HEK293T (cell line): ENCODE data around the gene HAL.

Experiments
- CTCF ChIA-PET: fragments of 350-600 bp; formaldehyde crosslinking; extraction: SDS; loops from one replicate; lab custom pipeline; 2021; ENCODE audit warnings: antibody characterized with exemption, inconsistent platforms; lab: Yijun Ruan, JAX
- POLR2A ChIA-PET: fragments of 350-600 bp; formaldehyde crosslinking; extraction: SDS; loops from one replicate; lab custom pipeline; 2020; ENCODE audit warnings: antibody characterized with exemption, inconsistent platforms; lab: Yijun Ruan, JAX
- DNase-seq: peaks from one replicate; pipeline ENCODE4 v3.0.0; 2012; ENCODE audit warnings: mixed read lengths; ENCODE audit errors: extremely low spot score
- ARNT ChIP-seq: fragments of 450-650 bp; IDR thresholded peaks from 2 replicates; pipeline ENCODE4 v1.6.1; 2017; ENCODE audit warnings: mild to moderate bottlenecking
- BHLHE40 ChIP-seq: fragments of 450-650 bp; IDR thresholded peaks from 2 replicates; pipeline ENCODE4 v1.6.1; 2016; ENCODE audit warnings: mild to moderate bottlenecking, moderate library complexity, borderline replicate concordance
- CTBP1 ChIP-seq: fragments of 450-650 bp; IDR thresholded peaks from 2 replicates; pipeline ENCODE4 v1.6.1; 2016; ENCODE audit warnings: borderline replicate concordance
- ELF4 ChIP-seq: fragments of 450-650 bp; IDR thresholded peaks from 2 replicates; pipeline ENCODE4 v1.6.1; 2017; ENCODE audit warnings: antibody characterized with exemption
- FOXA1 ChIP-seq: fragments of 450-650 bp; IDR thresholded peaks from 2 replicates; pipeline ENCODE4 v1.6.1; 2016; ENCODE audit warnings: mild to moderate bottlenecking
- FOXK2 ChIP-seq: fragments of 450-650 bp; IDR thresholded peaks from 2 replicates; pipeline ENCODE4 v1.6.1; 2016; ENCODE audit warnings: mild to moderate bottlenecking
- FOXM1 ChIP-seq: fragments of 450-650 bp; IDR thresholded peaks from 2 replicates; pipeline ENCODE4 v1.6.1; 2017; ENCODE audit warnings: mild to moderate bottlenecking, borderline replicate concordance
- HDGF ChIP-seq: fragments of 450-650 bp; IDR thresholded peaks from 2 replicates; pipeline ENCODE4 v1.6.1; 2017; ENCODE audit warnings: antibody characterized with exemption, borderline replicate concordance
- L3MBTL2 ChIP-seq: fragments of 450-650 bp; conservative IDR thresholded peaks from 2 replicates; pipeline ENCODE4 v1.6.1; 2016; ENCODE audit warnings: mild to moderate bottlenecking
- LEF1 ChIP-seq: fragments of 450-650 bp; IDR thresholded peaks from 2 replicates; pipeline ENCODE4 v1.6.1; 2017; ENCODE audit warnings: mild to moderate bottlenecking, borderline replicate concordance
- NFRKB ChIP-seq: fragments of 450-650 bp; IDR thresholded peaks from 2 replicates; pipeline ENCODE4 v1.6.1; 2016; ENCODE audit warnings: mild to moderate bottlenecking, moderate library complexity
- SP1 ChIP-seq: fragments of 450-650 bp; IDR thresholded peaks from 2 replicates; pipeline ENCODE4 v1.6.1; 2017
- SUZ12 ChIP-seq: fragments of 450-650 bp; IDR thresholded peaks from 2 replicates; pipeline ENCODE4 v1.6.1; 2016; ENCODE audit warnings: mild to moderate bottlenecking
- TARDBP ChIP-seq: fragments of 450-650 bp; IDR thresholded peaks from 2 replicates; pipeline ENCODE4 v1.6.1; 2016
- ZNF384 ChIP-seq: fragments of 450-650 bp; IDR thresholded peaks from 2 replicates; pipeline ENCODE4 v1.6.1; 2016
- TF ChIP-seq, protein P1 (sequence below): fragments of 450-650 bp; IDR thresholded peaks from 2 replicates; pipeline ENCODE4 v1.6.1; 2016

Gene HAL, protein sequence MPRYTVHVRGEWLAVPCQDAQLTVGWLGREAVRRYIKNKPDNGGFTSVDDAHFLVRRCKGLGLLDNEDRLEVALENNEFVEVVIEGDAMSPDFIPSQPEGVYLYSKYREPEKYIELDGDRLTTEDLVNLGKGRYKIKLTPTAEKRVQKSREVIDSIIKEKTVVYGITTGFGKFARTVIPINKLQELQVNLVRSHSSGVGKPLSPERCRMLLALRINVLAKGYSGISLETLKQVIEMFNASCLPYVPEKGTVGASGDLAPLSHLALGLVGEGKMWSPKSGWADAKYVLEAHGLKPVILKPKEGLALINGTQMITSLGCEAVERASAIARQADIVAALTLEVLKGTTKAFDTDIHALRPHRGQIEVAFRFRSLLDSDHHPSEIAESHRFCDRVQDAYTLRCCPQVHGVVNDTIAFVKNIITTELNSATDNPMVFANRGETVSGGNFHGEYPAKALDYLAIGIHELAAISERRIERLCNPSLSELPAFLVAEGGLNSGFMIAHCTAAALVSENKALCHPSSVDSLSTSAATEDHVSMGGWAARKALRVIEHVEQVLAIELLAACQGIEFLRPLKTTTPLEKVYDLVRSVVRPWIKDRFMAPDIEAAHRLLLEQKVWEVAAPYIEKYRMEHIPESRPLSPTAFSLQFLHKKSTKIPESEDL

DNA sequence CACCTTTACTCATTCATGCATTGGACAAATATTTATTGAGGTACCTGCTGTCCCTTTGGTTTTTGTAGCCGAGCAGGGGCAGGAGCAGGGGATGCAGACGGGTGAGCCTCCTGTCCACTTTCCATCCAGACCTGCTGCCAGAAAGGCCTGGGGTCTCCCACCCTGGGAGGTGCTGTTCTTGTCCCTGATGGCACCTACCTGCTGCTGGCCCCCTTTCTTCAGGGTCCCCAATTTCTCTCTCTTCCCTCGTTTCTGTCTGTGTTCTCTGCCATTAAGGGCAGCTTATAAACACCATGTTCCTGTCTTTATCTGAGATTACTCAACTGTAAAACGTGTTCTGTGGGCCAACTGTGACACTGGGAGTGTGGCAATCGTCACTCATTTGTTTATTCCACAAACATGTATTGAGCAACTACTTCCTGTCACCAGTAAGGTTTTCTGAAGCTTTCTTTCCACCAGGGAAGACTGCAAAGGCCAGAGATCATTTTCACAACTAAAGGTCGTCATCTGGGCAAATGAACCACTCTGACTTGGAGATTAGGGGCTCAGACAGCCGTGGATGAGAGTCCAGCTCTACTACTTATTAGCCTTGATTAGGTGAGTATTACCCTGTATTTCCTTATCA is at the start of gene HAL:
TSS of gene HAL (minus strand) at position 311 of the 625 bp plus-strand sequence. CDS start 434 bp downstream, outside the sequence.
- CTCF ChIA-PET = interaction anchor here (0.9 kb wide), 1 partner anchor 52 kb away, joined by 3 read pairs; no protein-coding TSS in a partner anchor
- DNase-seq = no peak
- TF ChIP-seq ARNT (no peak), FOXA1 (no peak), HDGF (no peak), SUZ12 (no peak), TARDBP (no peak), NFRKB (no peak), LEF1 (no peak), ELF4 (no peak), L3MBTL2 (no peak)
- POLR2A ChIA-PET = no interaction called here

DNA sequence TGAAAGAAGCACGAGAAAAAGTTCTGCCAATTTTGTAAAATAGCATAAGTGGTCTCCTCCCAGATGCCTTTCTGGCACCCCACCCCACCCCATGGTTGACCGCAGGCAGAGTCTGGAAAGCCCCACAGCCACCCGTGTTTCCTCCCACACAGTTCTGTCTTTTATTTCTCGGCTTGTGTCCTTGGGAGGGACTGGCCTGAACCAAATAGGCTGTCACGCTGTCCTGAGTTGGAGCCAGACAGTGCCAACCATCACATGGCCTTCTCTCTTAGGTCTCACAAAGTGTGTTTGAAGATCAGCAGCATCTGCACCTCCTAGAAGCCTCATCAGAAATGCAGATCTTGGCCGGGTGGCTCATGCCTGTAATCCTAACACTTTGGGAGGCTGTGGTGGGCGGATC is 49.4 kb upstream of the HAL start:
- no peak for DNase-seq
- ChIA-PET CTCF (no interaction called here), POLR2A (no interaction called here)
- TF ChIP-seq FOXM1 (no peak), FOXA1 (no peak), NFRKB (no peak), CTBP1 (no peak)

DNA sequence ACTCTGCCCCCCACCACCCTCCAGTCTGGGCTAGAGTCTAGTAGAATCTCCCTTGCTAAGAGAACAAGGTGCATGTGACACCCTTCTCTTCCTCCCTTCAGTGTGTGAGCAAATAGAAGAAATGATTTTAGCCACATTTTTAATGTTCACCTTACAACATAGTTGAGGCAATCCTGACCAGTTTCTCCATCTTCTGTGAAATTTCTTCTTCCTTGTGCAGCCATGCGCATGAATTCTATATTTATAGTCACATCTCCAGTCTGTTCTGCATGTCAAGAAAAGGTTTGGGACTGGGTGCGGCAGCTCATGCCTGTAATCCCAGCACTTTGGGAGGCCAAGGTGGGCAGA is 48.8 kb upstream of the HAL start:
- TF ChIP-seq CTBP1 (no peak), SUZ12 (no peak), NFRKB (no peak), ELF4 (no peak), LEF1 (no peak), SP1 (no peak), BHLHE40 (no peak)
- DNase-seq = no peak
- POLR2A ChIA-PET = interaction anchor here (1.2 kb wide), 1 partner anchor 9 kb away, joined by 3 read pairs; no protein-coding TSS in a partner anchor
- CTCF ChIA-PET = no interaction called here

DNA sequence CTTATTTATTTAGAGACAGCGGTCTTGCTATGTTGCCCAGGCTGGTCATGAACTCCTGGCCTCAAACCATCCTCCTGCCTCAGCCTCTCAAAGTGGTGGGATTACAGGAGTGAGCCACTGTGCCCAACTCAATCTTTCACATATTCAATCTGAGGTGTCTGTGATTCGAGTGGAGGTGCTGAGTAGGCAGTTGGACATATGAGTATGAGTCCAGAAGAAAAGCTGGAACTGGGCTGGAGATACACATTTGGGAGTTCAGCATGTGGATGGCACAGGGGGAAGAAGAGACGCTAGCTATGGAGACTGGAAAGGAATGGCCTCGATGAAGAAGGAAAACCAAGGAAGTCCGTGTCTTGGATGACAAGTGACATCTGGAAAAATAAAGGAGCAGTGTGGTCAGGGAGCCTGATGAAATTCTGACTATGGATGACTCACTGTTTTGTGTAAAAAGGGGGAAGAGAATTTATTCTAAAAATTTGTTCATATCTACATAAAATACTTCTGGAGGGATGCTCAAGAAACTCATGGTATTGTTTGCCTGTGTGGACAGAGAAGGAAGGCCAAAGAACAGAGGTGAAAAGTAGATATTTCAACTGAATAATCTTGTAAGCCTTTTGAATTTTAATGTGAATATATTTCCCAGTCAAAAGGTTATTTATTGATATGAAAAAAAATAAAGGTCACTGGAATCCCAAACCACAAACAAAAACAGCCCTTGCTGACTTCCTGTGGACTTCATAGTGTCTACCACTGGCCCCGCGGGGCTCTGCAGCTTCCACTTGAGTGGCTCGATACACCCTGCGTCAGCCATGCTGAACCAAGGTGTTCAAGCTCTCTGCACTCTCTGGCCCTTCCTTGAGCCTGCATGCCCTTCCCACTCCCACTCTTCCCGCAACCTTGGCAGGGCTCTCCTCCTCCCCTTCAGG is 48.1 kb upstream of the HAL start:
- CTCF ChIA-PET = no interaction called here
- no peak for TF ChIP-seq FOXA1
- no peak for TF ChIP-seq HDGF
- TF ChIP-seq ELF4 = no peak
- no peak for TF ChIP-seq CTBP1
- TF ChIP-seq L3MBTL2 = no peak
- no peak for TF ChIP-seq SP1
- TF ChIP-seq, protein P1, sequence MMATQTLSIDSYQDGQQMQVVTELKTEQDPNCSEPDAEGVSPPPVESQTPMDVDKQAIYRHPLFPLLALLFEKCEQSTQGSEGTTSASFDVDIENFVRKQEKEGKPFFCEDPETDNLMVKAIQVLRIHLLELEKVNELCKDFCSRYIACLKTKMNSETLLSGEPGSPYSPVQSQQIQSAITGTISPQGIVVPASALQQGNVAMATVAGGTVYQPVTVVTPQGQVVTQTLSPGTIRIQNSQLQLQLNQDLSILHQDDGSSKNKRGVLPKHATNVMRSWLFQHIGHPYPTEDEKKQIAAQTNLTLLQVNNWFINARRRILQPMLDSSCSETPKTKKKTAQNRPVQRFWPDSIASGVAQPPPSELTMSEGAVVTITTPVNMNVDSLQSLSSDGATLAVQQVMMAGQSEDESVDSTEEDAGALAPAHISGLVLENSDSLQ = no peak
- no peak for TF ChIP-seq BHLHE40
- no peak for TF ChIP-seq FOXK2
- TF ChIP-seq ARNT = no peak
- no peak for TF ChIP-seq FOXM1
- no peak for TF ChIP-seq NFRKB
- POLR2A ChIA-PET = interaction anchor here (1.2 kb wide), 1 partner anchor 8 kb away, joined by 3 read pairs; no protein-coding TSS in a partner anchor
- DNase-seq = no peak

DNA sequence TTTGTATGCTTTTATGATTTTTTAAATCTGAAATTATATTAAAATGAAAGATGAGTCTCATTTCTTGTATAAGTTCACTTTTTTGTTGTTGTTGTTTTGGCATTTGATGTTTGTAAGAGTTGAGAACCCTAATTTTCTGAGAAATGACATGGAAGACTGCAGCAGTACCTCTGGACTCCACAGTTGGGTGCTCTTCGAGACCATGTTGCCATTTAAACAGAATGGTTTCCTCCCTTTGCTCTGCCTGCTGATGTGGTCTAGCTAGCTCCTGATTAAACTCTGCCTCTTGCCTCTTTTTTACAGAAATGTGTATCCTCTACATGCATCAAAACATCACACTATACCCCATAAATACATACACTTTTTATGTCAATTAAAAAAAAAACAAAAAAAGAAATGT is 45.0 kb upstream of the HAL start:
- no peak for DNase-seq
- ChIA-PET CTCF (no interaction called here), POLR2A (interaction anchor here (0.6 kb wide), 1 partner anchor 99 kb away, joined by 3 read pairs; the partner anchor contains the start of gene CCDC38)
- no peak for TF ChIP-seq LEF1
- no peak for TF ChIP-seq ARNT
- TF ChIP-seq HDGF = no peak
- no peak for TF ChIP-seq FOXM1
- TF ChIP-seq SP1 = no peak
- TF ChIP-seq SUZ12 = no peak
- TF ChIP-seq FOXA1 = no peak
- no peak for TF ChIP-seq L3MBTL2
- no peak for TF ChIP-seq NFRKB
- TF ChIP-seq, protein P1 = no peak
- no peak for TF ChIP-seq TARDBP
- TF ChIP-seq ELF4 = no peak
- TF ChIP-seq CTBP1 = no peak
- no peak for TF ChIP-seq FOXK2
- no peak for TF ChIP-seq ZNF384
